NCI-H82 (cell line): ENCODE results near the gene NRROS.
A peak's percentile ranks its signal among the peaks of the same experiment; 100 is the strongest.

Experiments
- DNase-seq: peaks from one replicate; lab custom pipeline; 2025; lab: John Stamatoyannopoulos, UW

NRROS gene

DNA sequence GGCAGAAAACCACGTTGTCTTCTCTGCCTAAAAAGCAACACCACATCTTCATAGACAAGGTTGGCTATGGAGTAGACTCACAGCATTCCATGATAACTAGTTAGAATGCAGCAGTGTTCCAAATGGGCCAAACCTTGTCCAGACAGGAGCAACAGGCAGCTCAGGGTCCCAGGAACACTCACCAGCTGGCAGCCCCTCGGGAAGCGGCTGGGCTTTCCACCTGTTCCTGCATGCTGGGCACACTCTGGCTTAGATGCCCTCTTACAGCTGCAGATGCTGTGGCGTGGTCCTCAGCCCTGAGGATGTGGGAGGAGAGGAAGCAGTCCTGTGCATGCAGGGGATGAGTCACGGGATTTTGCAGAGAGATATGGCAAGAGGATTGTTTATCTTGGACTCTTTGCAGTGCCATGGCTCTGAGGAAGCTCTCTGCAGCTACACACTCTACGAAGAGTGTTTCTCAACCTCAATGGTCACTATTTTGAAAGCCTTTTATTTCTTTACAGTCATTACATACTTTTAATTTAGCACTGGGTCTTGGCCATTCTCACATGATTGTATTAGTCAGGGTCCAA is 11.3 kb downstream of the NRROS start:
- DNase-seq = no peak

GRCh38 chr3:196651819-196652218 is 12.3 kb downstream of the NRROS start:
- DNase-seq = no peak

GRCh38 chr3:196652961-196653795 is 13.7 kb downstream of the NRROS start:
- no peak for DNase-seq

- DNase-seq = no peak
Measured at GRCh38 chr3:196654006-196654734, 14.7 kb downstream of the NRROS start.

DNA sequence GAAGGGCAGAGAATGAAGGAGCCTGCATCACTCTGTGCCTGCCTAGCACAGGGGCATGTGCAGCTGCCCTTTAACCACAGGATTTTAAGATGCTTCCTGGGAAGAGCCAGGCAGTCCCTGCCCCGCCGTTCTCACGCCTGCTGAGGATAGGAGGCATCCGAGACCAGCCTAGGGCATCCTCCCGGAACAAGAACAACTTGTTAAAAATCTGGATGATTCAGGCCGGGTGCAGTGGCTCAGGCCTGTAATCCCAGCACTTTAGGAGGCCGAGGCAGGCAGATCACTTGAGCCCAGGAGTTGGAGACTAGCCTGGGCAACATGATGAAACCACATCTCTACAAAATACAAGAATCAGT is 15.2 kb downstream of the NRROS start:
- DNase-seq = no peak

DNA sequence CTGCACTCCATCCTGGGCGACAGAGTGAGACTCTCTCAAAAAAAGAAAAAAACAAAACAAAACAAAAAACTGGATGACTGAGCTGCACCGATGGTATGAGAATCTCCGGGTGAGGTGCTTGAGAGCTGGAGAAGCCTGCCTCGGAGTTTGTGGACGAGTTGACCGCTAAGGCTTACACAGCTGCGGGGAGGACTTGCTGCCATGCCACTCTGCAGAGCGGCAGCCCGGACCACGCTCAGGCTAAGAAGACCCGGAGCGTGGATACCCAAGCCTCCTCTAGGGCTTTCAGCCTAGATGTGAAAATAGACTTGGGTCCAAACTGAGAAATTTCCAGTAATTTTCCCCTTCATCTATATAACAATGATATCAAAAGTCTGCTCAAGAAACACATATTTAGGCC is 16.0 kb downstream of the NRROS start:
- DNase-seq = no peak

GRCh38 chr3:196656213-196656612 is 16.7 kb downstream of the NRROS start:
- DNase-seq = no peak

DNA sequence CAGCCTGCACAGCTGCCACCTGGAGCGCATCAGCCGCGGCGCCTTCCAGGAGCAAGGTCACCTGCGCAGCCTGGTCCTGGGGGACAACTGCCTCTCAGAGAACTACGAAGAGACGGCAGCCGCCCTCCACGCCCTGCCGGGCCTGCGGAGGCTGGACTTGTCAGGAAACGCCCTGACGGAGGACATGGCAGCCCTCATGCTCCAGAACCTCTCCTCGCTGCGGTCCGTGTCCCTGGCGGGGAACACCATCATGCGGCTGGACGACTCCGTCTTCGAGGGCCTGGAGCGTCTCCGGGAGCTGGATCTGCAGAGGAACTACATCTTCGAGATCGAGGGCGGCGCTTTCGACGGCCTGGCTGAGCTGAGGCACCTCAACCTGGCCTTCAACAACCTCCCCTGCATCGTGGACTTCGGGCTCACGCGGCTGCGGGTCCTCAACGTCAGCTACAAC is 20.4 kb downstream of the NRROS start:
- DNase-seq = no peak

DNA sequence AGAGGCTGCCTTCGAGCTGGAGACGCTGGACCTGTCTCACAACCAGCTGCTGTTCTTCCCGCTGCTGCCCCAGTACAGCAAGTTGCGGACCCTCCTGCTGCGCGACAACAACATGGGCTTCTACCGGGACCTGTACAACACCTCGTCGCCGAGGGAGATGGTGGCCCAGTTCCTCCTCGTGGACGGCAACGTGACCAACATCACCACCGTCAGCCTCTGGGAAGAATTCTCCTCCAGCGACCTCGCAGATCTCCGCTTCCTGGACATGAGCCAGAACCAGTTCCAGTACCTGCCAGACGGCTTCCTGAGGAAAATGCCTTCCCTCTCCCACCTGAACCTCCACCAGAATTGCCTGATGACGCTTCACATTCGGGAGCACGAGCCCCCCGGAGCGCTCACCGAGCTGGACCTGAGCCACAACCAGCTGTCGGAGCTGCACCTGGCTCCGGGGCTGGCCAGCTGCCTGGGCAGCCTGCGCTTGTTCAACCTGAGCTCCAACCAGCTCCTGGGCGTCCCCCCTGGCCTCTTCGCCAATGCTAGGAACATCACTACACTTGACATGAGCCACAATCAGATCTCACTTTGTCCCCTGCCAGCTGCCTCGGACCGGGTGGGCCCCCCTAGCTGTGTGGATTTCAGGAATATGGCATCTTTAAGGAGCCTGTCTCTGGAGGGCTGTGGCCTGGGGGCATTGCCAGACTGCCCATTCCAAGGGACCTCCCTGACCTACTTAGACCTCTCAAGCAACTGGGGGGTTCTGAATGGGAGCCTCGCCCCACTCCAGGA is 21.1 kb downstream of the NRROS start:
- no peak for DNase-seq

DNA sequence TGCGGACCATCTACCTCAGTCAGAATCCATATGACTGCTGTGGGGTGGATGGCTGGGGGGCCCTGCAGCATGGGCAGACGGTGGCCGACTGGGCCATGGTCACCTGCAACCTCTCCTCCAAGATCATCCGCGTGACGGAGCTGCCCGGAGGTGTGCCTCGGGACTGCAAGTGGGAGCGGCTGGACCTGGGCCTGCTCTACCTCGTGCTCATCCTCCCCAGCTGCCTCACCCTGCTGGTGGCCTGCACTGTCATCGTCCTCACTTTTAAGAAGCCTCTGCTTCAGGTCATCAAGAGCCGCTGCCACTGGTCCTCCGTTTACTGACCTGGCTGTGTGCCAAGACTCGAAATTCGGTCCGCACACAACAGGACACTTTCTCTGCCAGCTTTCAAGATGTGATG is 21.9 kb downstream of the NRROS start:
- peak; percentile 32 for DNase-seq

DNA sequence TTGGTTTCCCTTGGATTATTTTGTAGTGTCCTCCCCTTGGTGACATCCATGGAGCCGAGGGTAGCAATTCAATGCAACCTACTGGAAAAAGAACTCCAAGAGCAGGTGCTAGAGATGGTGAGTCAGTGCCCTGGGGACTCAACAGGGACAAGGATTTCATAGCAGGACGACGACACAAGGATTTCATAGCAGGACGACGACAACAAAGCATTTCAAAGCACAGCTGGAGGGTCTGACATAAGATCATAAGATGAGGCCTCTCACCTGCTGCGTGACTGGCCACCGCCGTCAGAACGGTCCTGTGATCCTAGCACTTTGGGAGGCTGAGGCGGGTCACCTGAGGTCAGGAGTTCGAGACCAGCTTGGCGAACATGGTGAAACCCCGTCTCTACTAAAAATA is 22.5 kb downstream of the NRROS start:
- peak; percentile 46 for DNase-seq

GRCh38 chr3:196662711-196663571 is 23.4 kb downstream of the NRROS start:
- DNase-seq = peak; percentile 69

GRCh38 chr3:196666001-196666867 is 26.7 kb downstream of the NRROS start:
- DNase-seq = peak; percentile 100

DNA sequence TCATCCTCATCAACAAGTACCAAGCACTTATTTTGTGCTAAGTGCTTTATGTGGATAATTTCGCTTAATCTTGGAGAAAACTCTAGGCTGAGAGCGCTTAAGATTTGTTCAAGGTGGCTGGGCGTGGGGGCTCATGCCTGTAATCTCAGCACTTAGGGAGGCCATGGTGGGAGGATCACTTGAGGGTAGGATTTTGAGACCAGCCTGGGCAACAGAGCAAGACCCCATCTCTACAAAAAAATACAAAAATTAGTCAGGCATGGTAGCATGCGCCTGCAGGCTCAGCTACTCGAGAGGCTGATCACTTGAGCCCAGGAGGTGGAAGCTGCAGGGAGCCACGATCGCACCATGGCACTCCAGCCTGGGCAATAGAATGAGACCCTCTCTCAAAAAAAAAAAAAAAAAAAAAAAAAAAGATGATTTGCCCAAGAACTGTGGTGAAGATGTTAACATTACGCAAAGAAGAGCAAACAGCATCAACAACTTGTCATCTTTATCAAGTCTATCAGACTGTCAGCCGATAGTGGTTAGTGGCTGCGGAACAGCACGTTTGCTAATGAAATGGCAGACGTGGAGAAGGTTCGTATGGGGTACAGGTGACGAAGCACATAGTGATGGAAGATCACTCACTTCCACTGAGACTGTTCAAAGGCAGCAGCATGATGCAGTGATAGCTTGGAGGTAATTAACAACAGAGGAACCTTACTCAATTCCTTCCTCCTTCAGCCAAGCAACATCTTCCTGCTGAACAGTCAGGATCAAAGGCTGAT is 27.7 kb downstream of the NRROS start:
- peak; percentile 35 for DNase-seq

GRCh38 chr3:196670339-196670738 is 30.8 kb downstream of the NRROS start:
- DNase-seq = no peak

DNA sequence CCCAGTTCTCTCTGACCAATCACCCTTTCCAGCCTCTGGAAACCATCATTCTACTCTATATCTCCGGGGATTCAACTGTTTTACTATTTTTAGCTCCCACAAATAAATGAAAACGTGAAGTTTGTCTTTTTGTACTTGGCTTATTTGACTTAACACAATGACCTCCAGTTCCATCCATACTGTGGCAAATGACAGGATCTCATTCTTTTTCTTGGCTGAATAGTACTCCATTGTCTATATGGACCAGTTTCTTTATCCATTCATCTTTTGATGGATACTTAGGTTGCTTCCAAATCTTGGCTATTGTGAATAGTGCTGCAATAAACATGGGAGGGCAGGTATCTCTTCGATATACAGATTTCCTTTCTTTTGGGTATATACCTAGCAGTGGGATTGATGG is 34.1 kb downstream of the NRROS start:
- no peak for DNase-seq

- DNase-seq = no peak
Measured at GRCh38 chr3:196677353-196677752, 37.9 kb downstream of the NRROS start.

DNA sequence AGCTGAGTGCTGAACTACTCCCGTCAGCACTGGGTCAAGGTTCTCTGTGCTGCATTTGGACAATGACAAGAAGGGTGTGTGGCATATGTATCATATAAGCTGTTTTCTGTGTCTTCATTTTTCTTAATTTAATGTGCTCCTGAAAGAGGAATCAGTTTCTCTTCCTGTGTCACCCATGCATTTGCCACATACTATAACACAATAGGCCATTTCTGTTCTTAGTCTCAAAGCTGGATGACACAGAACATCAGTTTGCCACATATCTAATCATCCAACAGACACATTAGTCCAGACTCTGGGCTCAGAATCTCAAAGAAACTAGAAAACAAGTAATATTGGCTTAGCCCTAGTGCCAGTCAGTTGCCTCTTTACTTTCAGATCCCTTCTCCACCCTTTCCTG is 38.4 kb downstream of the NRROS start:
- no peak for DNase-seq

GRCh38 chr3:196684548-196685407 is 45.3 kb downstream of the NRROS start:
- peak; percentile 97 for DNase-seq
